NCI-H526 (cell line): Measurements from ENCODE around the gene RAMP3.
A peak's percentile ranks its signal among the peaks of the same experiment; 100 is the strongest.
"Not testable (repeated sequence)": the region's sequence is repeated elsewhere in the genome, so short reads cannot be mapped to it uniquely, and the experiment has no call there.

ENCODE experiments used
- DNase-seq, 2 experiments: peaks; one replicate each; lab custom pipeline; 2025; lab: John Stamatoyannopoulos, UW

Gene RAMP3

GRCh38 chr7:45132708-45133320 is 24.8 kb upstream of the RAMP3 start:
- no peak for DNase-seq

GRCh38 chr7:45133352-45133751 is 24.2 kb upstream of the RAMP3 start:
- DNase-seq = no peak

GRCh38 chr7:45133877-45134276 is 23.7 kb upstream of the RAMP3 start:
- DNase-seq = no peak

GRCh38 chr7:45136106-45137060 is 21.2 kb upstream of the RAMP3 start:
- DNase-seq = peak; percentile 68 to 75

- no peak for DNase-seq
Observed at GRCh38 chr7:45138433-45139267, 18.9 kb upstream of the RAMP3 start.

GRCh38 chr7:45140827-45141226 is 16.8 kb upstream of the RAMP3 start:
- no peak for DNase-seq

GRCh38 chr7:45143616-45144015 is 14.0 kb upstream of the RAMP3 start:
- DNase-seq = no peak

- no peak for DNase-seq
Observed at GRCh38 chr7:45145881-45146280, 11.7 kb upstream of the RAMP3 start.

GRCh38 chr7:45146531-45147379 is 10.8 kb upstream of the RAMP3 start:
- DNase-seq = peak in 1 of 2 experiments; percentile 7

GRCh38 chr7:45147858-45148652 is 9.5 kb upstream of the RAMP3 start:
- DNase-seq = no peak

GRCh38 chr7:45148653-45148973 is 9.0 kb upstream of the RAMP3 start:
- DNase-seq = no peak

GRCh38 chr7:45149606-45150005 is 8.0 kb upstream of the RAMP3 start:
- DNase-seq = no peak

GRCh38 chr7:45150199-45150598 is 7.4 kb upstream of the RAMP3 start:
- DNase-seq = no peak

GRCh38 chr7:45151131-45151684 is 6.4 kb upstream of the RAMP3 start:
- no peak for DNase-seq

GRCh38 chr7:45151967-45152366 is 5.6 kb upstream of the RAMP3 start:
- no peak for DNase-seq

GRCh38 chr7:45153233-45153632 is 4.4 kb upstream of the RAMP3 start:
- DNase-seq = no peak

GRCh38 chr7:45153861-45154260 is 3.7 kb upstream of the RAMP3 start:
- not testable (repeated sequence) for DNase-seq

GRCh38 chr7:45155357-45155900 is 2.2 kb upstream of the RAMP3 start:
- no peak for DNase-seq

GRCh38 chr7:45155941-45156340 is 1.6 kb upstream of the RAMP3 start:
- DNase-seq = no peak
